Fibroblast of pulmonary artery (primary cell): Measurements from ENCODE around the gene VPS13D.
"Not testable (repeated sequence)": the region's sequence is repeated elsewhere in the genome, so short reads cannot be mapped to it uniquely, and the experiment has no call there.

ENCODE experiments used
- DNase-seq: peaks from one replicate; pipeline ENCODE4 v3.0.0-alpha.2; 2010; ENCODE audit warnings: low read depth
- H3K4me3 ChIP-seq: replicated peaks from 2 replicates; pipeline ENCODE4 v1.5.1; 2011; ENCODE audit warnings: low read depth, mild to moderate bottlenecking, control low read depth, low read length, moderate library complexity
- TF ChIP-seq, protein P1 (sequence below): IDR thresholded peaks from 2 replicates; pipeline ENCODE4 v1.5.1; 2011; ENCODE audit warnings: mild to moderate bottlenecking, control low read depth, low read length, inconsistent platforms; ENCODE audit errors: missing control alignments

The VPS13D gene

DNA sequence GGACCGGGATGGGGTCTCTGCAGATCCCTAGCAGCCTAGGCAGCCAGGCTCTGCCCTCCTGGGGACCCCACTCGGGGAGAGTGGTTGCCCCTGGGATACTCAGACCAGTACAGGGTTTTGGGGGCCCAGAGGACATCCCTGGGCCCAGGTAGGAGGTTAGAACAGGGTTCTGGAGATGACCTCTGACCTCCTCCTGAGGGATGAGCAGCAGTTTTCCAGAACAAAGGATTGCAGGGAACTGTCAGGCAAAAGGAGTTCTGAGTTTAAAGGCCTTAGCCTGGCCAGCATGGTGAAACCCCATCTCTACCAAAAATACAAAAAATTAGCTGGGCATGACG, 20.4 kb upstream of the VPS13D start:
- TF ChIP-seq, protein P1, sequence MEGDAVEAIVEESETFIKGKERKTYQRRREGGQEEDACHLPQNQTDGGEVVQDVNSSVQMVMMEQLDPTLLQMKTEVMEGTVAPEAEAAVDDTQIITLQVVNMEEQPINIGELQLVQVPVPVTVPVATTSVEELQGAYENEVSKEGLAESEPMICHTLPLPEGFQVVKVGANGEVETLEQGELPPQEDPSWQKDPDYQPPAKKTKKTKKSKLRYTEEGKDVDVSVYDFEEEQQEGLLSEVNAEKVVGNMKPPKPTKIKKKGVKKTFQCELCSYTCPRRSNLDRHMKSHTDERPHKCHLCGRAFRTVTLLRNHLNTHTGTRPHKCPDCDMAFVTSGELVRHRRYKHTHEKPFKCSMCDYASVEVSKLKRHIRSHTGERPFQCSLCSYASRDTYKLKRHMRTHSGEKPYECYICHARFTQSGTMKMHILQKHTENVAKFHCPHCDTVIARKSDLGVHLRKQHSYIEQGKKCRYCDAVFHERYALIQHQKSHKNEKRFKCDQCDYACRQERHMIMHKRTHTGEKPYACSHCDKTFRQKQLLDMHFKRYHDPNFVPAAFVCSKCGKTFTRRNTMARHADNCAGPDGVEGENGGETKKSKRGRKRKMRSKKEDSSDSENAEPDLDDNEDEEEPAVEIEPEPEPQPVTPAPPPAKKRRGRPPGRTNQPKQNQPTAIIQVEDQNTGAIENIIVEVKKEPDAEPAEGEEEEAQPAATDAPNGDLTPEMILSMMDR = no peak
- no peak for DNase-seq
- no peak overlapping the region for H3K4me3 ChIP-seq

DNA sequence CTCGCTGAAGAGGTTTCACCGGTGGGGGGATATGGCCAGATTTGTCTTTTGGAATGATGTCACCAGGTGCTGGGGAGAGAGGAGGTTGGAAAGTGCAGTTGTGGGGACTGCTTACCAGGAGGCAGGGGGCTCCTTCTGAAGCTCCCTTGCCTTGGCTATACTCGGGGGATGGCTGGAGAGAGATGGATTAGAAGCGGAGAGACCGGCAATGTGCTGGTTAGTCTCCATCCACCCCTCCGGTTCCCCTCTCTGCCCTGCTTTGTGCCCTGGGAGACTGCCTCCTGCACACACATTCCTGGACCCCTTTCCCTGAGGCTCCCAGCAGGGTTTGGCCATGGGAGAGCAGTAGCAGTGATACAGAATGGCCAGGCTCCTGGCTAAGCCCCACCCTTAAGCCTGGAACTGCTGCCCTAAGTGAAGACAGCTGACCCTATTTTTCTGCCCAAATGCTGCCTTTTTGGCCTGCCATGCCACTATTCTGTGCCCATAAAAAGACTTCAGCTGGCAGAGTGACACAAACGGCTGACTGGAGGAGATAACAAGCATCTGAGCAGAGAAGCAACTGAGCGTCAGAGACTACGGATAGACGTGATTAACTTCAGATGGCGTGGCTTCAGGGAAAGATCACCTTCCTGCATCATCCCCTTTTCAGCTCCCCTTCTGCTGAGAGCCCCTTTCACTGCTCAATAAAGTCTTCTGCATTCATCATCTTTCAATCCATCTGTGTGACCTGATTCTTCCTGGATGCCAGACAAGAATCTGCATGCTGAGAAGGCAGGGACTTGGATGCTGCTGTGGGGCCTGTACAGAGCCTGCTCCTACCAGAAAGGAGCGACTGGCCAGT, 14.5 kb upstream of the VPS13D start:
- no peak overlapping the region for H3K4me3 ChIP-seq
- TF ChIP-seq, protein P1 = no peak
- DNase-seq = no peak

DNA sequence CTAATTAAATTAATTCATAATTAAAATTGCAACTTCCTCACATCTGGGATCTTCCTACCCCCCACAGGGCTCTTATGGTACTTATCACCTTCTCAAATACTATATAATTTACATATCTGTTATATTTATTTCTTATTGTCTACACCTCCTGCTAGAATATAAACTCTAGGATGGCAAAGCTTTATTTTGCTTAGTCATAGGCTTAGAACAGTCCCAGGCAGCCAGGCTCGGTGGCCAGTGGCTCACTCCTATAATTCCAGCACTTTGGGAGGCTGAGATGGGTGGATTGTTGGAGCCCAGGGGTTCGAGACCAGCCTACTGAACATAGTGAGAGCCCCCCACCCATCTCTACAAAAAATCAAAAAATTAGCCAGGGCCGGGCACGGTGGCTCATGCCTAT, 10.0 kb upstream of the VPS13D start:
- DNase-seq = no peak
- TF ChIP-seq, protein P1 = no peak
- H3K4me3 ChIP-seq = no peak overlapping the region

DNA sequence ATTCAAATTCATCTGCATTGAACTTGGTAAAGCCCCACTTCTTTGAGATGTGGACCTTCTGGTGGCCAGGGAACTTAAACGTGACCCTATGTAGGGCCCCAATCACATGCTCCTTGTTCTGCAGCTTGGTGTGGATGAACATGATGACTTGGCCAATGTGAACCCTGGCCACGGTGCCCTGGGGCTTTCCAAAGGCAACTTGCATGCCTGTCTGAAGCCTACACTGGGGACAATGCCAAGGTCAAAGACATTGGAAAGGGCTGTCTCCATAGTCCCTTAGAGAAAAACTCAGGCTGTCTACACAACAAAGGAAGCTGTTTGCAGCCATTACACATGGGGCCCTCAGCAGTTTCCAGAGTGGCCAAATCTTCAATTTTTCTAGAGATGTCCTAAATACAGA, 8.9 kb upstream of the VPS13D start:
- DNase-seq = peak; percentile 8
- TF ChIP-seq, protein P1 = no peak
- no peak overlapping the region for H3K4me3 ChIP-seq

DNA sequence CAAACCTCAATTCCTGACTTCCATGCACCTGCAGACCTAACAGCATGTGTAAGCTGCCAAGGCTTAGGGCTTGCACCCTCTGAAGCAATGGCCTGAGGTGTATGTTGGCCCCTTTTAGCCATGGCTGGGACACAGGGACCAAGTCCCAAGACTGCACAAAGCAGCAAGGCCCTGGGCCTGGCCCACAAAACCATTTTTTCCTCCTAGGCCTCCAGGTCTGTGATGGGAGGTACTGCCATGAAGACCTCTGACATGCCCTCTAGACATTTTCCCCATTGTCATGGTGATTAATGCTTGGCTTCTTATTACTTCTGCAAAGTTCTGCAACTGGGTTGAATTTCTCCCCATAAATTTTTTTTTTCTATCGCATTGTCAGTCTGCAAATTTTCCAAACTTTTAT, 7.1 kb upstream of the VPS13D start:
- H3K4me3 ChIP-seq, DNase-seq: not testable (repeated sequence)

DNA sequence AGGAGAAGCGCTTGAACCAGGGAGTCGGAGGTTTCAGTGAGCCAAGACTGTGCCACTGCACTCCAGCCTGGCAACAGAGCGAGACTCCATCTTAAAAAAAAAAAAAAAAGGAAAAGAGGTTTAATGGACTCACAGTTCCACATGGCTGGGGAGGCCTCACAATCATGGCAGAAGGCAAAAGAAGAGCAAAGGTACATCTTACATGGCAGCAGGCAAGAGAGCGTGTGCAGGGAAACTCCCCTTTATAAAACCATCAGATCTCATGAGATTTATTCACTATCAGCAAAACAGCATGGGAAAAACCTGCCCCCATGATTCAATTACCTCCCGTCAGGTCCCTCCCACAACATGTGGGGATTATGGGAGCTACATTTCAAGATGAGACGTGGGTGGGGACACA, 5.7 kb upstream of the VPS13D start:
- DNase-seq, H3K4me3 ChIP-seq: not testable (repeated sequence)

DNA sequence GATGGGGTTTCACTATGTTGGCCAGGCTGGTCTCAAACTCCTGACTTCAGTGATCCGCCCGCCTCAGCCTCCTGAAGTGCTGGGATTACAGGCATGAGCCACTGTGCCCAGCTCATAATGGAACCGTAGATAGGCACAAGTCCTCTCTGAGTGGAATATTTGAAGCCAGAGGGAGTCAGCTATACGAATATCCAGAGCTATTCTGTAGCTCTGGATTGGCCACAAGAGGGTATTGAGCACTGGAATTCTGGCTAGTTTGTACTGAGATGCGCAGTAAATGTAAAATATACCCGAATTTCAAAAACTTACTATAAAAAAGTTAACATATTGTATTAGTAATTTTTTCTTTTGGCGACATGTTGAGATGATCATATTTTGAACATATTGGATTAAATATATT, 851 bp upstream of the VPS13D start:
- no peak overlapping the region for H3K4me3 ChIP-seq
- TF ChIP-seq, protein P1 = no peak
- no peak for DNase-seq

DNA sequence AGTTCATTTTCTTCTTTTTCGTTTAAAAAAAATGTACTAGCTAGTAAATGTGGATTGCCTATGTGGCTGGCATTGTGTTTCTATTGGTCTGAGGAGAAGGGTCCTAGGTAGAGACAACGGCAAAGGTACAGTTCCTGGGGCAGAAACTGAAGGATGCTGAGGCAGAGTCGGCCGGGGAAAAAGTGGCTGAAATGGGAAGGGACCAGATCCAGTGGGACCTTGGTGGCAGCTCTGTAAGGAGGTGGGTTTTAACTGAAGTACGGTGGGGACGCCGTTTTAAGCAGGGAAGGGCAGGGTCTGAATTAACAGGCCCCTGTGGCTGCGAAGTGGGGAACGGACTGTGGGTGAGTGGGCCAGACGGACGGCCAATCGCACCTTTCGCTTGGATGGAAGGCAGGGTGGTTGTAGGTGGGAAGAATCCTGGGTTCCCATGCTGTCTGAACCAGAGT, 420 bp upstream of the VPS13D start:
- no peak overlapping the region for H3K4me3 ChIP-seq
- TF ChIP-seq, protein P1 = no peak
- no peak for DNase-seq
